HG02840 (cell line): ENCODE measurements around the gene FNIP1.
"Not testable (repeated sequence)": the region's sequence is repeated elsewhere in the genome, so short reads cannot be mapped to it uniquely, and the experiment has no call there.

ENCODE experiments used
- ATAC-seq: cut with Tn5 transposase; IDR thresholded peaks from one replicate; pipeline ENCODE4 v1.9.1; 2021; ENCODE audit warnings: mild to moderate bottlenecking, moderate library complexity, moderate number of reproducible peaks; ENCODE audit not compliant: unreplicated experiment, low FRiP score

The FNIP1 gene

GRCh38 chr5:131787736-131788135, 9.1 kb downstream of the FNIP1 start:
- ATAC-seq: no peak

- no peak for ATAC-seq
These were observed 9.7 kb downstream of the FNIP1 start for GRCh38 chr5:131786900-131787692.

DNA sequence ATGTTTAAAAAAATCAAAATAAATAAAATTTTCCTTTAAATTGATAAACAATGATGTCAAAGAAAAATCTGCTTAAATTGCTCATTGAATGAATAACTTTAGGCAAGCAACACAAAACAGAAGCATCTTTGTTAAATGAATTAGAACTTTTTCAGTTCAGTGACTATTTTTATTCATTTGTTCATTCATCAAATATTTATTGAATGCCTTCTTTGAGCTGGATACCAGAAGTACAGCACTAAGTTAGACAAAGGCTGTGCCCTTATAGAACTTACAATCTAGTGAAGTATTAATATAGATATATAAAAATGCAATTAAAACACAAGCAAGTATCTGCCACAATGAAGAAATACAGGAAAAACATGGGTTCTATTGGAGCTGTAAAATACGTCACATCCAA, 10.8 kb downstream of the FNIP1 start:
- ATAC-seq: no peak

GRCh38 chr5:131783874-131784273, 12.9 kb downstream of the FNIP1 start:
- no peak for ATAC-seq

DNA sequence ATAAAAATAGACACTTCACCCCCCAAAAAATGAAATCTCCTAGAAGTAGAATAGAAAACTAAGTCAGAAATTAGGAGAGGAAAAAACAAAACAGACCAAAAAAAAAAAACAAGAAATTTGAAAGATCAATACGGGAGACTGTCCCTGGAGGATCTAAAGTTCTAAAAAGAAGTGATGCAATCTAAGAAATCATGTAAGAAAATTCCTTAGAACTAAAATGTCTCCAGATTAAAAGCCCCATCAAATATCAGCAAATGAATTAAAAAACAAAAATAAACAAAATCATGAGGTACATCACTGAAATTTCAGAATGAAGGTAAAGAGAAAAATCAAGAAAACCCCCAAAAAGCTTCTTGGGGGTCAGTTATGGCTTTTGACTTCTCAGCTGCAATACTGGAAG, 13.5 kb downstream of the FNIP1 start:
- ATAC-seq: no peak

DNA sequence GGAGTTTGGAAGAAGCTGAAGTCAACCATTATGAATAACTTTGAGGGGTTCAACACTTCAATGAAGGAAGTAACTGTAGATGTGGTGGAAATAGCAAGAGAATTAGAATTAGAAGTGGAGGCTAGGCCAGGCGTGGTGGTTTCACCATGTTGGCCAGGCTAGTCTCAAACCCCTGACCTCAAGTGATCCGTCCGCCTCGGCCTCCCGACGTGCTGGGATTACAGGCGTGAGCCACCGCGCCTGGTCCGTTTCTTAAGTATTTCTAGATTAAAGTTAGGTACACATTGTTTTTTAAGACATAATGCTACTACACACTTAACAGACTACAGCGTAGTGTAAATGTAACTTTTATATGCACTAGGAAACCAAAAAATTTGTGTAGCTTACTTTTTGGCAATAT, 14.1 kb downstream of the FNIP1 start:
- no peak for ATAC-seq

DNA sequence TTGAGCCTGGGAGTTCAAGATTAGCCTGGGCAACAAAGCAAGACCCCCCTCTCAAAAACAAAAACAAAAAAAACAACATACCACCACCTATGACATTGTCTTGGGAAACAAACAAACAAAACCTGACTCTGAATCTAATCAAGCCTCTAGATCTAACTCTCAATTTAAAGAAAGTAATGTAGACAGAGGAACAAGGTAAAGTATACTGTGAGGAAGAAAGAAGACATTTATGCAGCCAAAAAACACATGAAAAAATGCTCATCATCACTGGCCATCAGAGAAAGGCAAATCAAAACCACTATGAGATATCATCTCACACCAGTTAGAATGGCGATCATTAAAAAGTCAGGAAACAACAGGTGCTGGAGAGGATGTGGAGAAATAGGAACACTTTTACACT, 18.7 kb downstream of the FNIP1 start:
- not testable (repeated sequence) for ATAC-seq

- ATAC-seq: no peak
These were observed 20.4 kb downstream of the FNIP1 start for GRCh38 chr5:131776450-131776849.

DNA sequence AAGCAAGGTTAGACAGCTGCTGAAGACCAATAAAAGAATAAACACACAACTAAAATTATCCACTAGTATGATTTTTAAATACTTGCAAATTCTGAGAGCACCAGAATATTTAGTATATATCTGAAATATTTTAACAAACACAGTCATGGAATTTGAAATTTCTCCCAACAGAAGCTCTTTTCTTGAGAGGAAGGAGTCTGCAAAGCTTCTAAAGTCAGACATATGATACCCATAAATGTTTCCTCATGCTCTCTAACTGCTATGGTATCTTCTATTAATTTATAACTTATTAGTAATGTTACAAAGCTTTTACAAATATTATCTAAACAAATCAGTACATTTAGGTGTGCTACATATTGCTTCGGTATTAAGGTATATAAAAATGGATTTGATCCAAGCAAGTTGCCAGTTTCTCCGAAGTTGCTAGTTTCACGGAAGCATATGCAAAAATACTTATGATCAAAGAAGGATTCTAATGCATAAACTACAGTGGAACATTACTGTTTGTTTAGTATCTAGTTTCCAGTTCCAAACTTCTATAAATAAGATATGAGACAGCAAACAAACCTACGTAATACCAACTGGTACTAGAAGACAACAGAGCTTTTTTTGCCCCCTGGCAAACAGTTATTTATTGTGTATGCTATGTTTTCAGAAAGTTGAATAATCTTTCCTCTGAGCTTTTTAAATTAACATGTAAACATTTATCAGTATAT, 22.0 kb downstream of the FNIP1 start:
- ATAC-seq: no peak

- ATAC-seq: no peak
These were observed 23.0 kb downstream of the FNIP1 start for GRCh38 chr5:131773805-131774204.

DNA sequence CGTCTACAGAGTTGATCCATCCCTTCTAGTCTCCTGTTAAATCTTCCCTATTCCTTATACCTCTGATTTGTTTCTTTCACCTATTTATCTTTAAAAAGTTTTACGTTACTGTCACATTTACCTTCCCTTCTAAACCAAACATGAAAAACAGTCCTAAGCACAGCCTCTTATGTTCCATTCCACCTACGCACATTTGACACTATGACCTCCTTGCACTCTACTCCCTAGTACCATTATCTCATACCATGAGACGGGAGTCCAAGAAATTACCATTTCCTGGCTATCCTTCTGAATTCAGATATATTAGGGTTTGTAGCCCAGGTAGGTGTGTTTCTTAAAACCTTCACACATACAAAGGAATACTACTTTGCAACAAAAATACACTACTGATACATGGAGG, 25.1 kb downstream of the FNIP1 start:
- no peak for ATAC-seq

DNA sequence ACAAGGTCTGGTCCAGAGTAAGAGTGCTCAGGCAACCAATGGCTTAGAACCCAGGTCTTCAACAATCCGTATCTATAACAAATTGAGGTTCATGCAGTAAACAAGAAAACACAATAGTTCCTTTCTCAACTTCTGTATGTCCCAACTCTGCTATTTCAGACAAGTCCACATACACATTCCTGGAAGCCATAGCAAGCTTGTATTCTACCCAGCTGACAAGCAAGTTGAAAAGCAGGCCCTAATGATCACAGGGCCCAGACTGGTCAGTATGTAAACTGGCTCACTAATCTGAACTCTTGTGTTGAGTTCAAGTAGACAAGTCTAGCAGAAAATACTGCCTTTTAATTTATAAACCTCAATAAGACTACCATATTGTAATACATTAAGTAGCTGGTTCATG, 26.9 kb downstream of the FNIP1 start:
- no peak for ATAC-seq

GRCh38 chr5:131769336-131769735, 27.5 kb downstream of the FNIP1 start:
- no peak for ATAC-seq

DNA sequence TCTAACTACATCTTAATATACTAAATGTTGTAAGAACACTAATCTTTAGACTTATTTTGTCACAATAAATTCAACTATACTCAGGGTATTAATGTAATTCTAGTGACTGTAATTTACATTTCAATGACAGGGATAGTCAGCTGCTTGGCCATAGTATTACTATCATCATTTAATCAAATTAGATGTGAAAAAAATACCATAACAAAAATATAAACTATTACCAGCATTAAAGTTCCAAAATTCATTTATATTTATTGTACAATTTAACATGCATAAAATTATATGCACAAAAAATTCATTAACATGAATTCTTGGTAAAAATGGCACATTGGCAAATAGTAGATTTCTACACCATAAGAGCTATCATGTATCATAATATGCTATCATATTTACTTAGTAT, 28.9 kb downstream of the FNIP1 start:
- ATAC-seq: no peak

GRCh38 chr5:131766689-131767088, 30.1 kb downstream of the FNIP1 start:
- ATAC-seq: no peak

GRCh38 chr5:131765261-131765660, 31.6 kb downstream of the FNIP1 start:
- ATAC-seq: no peak

DNA sequence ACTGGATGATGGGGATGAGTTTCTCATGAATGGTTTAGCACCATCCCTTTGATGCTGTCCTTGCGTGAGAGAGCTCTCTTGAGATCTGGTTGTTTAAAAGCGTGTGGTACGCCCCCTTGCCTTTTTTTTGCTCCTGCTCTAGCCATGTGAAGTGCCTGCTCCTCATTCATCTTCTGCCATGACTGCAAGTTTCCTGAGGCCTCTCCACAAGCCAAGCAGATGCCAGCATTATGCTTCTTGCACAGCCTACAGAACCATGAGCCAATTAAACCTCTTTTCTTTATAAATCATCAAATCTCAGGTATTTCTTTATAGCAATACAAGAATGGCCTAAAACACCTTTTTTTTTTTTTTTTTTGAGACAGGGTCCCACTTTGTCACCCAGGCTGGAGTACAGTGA, 32.8 kb downstream of the FNIP1 start:
- ATAC-seq: no peak

DNA sequence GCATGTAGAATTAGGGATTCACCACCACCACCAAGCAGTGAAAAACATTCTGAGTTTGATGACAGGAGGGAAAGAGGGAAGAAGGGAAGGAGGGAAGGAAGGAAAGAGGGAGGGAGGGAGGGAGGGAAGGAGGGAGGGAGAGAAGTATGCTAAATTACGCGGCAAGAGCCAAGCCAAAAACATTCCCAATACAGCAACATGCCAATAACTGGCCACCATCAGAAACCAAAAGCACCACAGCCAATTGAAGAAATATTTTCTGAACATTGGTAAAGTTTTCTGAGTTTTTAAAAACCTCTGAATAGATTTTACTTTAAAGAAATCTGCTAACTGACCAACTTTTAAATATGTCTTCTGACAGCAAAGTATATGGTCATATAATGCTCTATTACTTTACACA, 36.0 kb downstream of the FNIP1 start:
- no peak for ATAC-seq

DNA sequence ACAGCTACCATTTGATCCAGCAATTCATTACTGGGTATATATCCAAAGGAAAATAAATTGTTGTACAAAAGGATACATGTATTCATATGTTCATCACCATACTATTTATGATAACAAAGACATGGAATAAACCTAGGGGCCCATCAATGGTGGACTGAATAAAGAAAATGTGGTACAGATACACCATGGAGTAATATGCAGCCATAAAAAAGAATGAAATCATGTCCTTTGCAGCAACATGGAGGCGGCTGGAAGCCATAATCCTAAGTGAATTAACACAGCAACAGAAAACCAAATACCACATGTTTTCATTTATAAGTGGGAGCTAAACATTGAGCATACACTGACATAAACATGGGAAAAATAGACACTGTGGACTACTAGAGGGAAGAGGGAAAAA, 37.1 kb downstream of the FNIP1 start:
- ATAC-seq: no peak

- ATAC-seq: no peak
These were observed 38.3 kb downstream of the FNIP1 start for GRCh38 chr5:131758520-131758900.

GRCh38 chr5:131757830-131758519, 38.8 kb downstream of the FNIP1 start:
- no peak for ATAC-seq

DNA sequence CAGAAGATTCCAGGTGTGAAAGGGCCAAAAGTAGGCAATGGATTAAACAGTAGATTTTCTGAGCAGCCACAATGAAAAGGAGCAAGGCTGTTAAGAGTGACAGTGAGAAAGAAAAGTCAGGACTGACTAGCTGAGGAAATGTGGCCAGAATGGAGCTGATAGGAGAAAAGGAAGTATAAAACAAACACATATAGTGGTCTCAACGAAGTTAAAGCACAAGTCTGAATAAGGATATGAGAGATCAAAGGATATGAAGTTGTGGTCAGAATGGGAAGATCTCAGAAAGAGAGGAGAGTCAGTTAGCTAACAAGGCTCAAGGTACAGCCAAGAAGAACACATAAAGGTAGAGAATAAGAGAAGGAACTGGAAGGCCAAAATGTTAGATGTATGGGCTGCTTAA, 39.9 kb downstream of the FNIP1 start:
- no peak for ATAC-seq
